Astrocyte (in vitro differentiated cells and primary cell): Measurements from ENCODE around the gene PLXNB3. TPM values are rescaled to one million over a fixed set of nuclear protein-coding genes. Genes with fewer than 3 reads are reported as not detected.

Experiments
- DNase-seq: peaks from one replicate; pipeline ENCODE4 v3.0.0-alpha.2; 2010; ENCODE audit warnings: low read depth
- FAIRE-seq: peaks from 2 replicates; lab custom pipeline; 2011; peaks lifted over from hg19 to GRCh38; lab: Jason Lieb, UNC
- H2AFZ ChIP-seq: 2 replicates; pipeline ENCODE4 v1.6.0; 2012; ENCODE audit warnings: low read depth, low read length, inconsistent platforms
- H3K27ac ChIP-seq: 2 replicates; pipeline ENCODE4 v1.5.1; 2011; ENCODE audit warnings: low read depth, low read length, inconsistent platforms
- H3K27me3 ChIP-seq: 2 replicates; pipeline ENCODE4 v1.6.0; 2011; ENCODE audit warnings: low read length, inconsistent platforms; ENCODE audit not compliant: insufficient read depth
- H3K36me3 ChIP-seq: 2 replicates; pipeline ENCODE4 v1.5.1; 2011; ENCODE audit warnings: low read length, inconsistent platforms; ENCODE audit not compliant: insufficient read depth
- H3K4me1 ChIP-seq: 2 replicates; pipeline ENCODE4 v1.5.1; 2011; ENCODE audit warnings: low read length, inconsistent platforms; ENCODE audit not compliant: insufficient read depth
- H3K4me2 ChIP-seq: 2 replicates; pipeline ENCODE4 v1.6.0; 2012; ENCODE audit warnings: low read length, inconsistent platforms
- H3K4me3 ChIP-seq: 2 replicates; pipeline ENCODE4 v1.5.1; 2011; ENCODE audit warnings: low read depth, mild to moderate bottlenecking, low read length, inconsistent platforms; ENCODE audit not compliant: insufficient read depth
- H3K79me2 ChIP-seq: 2 replicates; pipeline ENCODE4 v1.6.0; 2012; ENCODE audit warnings: mild to moderate bottlenecking, low read length, inconsistent platforms; ENCODE audit not compliant: insufficient read depth
- H3K9ac ChIP-seq: 2 replicates; pipeline ENCODE4 v1.6.0; 2012; ENCODE audit warnings: mild to moderate bottlenecking, low read length, inconsistent platforms
- H3K9me3 ChIP-seq: 2 replicates; pipeline ENCODE4 v1.5.1; 2012; ENCODE audit warnings: low read depth, mild to moderate bottlenecking, low read length, inconsistent platforms; ENCODE audit not compliant: insufficient read depth
- H4K20me1 ChIP-seq: 2 replicates; pipeline ENCODE4 v1.6.0; 2012; ENCODE audit warnings: low read length, inconsistent platforms; ENCODE audit not compliant: insufficient read depth
- H3K27ac Mint-ChIP-seq: one replicate; pipeline ENCODE4 v1.8.0; 2021; ENCODE audit warnings: mild to moderate bottlenecking, mixed read lengths; ENCODE audit not compliant: unreplicated experiment
- H3K27me3 Mint-ChIP-seq: one replicate; pipeline ENCODE4 v1.8.0; 2021; ENCODE audit warnings: low read depth, mixed read lengths; ENCODE audit not compliant: unreplicated experiment
- H3K36me3 Mint-ChIP-seq: one replicate; pipeline ENCODE4 v1.8.0; 2021; ENCODE audit warnings: low read depth, mixed read lengths; ENCODE audit not compliant: unreplicated experiment
- H3K4me1 Mint-ChIP-seq: one replicate; pipeline ENCODE4 v1.8.0; 2021; ENCODE audit warnings: low read depth, mixed read lengths; ENCODE audit not compliant: unreplicated experiment
- H3K4me3 Mint-ChIP-seq: one replicate; pipeline ENCODE4 v1.8.0; 2021; ENCODE audit warnings: mild to moderate bottlenecking, moderate library complexity, mixed read lengths; ENCODE audit not compliant: unreplicated experiment
- H3K9me3 Mint-ChIP-seq: one replicate; pipeline ENCODE4 v1.8.0; 2021; ENCODE audit warnings: mild to moderate bottlenecking, mixed read lengths; ENCODE audit not compliant: unreplicated experiment
- EZH2 ChIP-seq: IDR thresholded peaks from 2 replicates; pipeline ENCODE4 v1.6.1; 2012; ENCODE audit warnings: mild to moderate bottlenecking, low read length, inconsistent platforms; ENCODE audit not compliant: insufficient read depth
- total RNA-seq: library from RNA; stranded (reverse); gene quantifications from 2 replicates; pipeline ENCODE4 v1.2.1, GENCODE V29; 2021
- TF ChIP-seq, protein P1 (sequence below): IDR thresholded peaks from 2 replicates; pipeline ENCODE4 v1.5.1; 2011; ENCODE audit warnings: low read depth, mild to moderate bottlenecking, inconsistent platforms, low read length, moderate library complexity; ENCODE audit not compliant: insufficient read depth

PLXNB3 gene
- total RNA-seq, 1 donor from 2014 or later = 5.3 TPM

DNA sequence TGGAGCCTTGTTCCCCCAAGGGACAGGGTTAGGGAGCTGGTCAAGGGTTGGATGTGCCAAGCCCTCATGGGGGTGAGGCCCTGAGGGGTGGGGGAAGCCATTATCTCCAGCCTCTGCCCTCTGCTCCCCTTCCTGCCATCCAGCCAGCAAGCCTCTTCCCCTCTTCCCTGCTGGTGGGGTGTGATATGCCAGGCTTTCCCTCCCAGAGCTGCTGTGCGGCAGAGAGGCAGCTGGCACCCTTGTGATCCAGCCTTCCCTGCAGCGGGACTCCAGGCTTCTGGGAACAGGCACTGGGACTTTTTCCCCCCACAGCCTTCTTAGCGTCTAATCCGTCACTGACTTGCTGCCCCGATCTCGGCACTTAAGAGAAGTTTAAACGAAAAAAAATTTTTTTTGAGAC is 36.7 kb downstream of the PLXNB3 start:
- H4K20me1 ChIP-seq = peaks cover 18% of the 10 kb centered on the region
- DNase-seq = no peak
- no peak overlapping the region for H3K9ac ChIP-seq
- Mint-ChIP-seq H3K4me3 (no peak overlapping the region), H3K9me3 (no peaks in the 10 kb centered on the region), H3K27me3 (no peaks in the 10 kb centered on the region), H3K36me3 (no peaks in the 10 kb centered on the region), H3K27ac (no peak overlapping the region), H3K4me1 (peaks cover 5% of the 10 kb centered on the region)
- H3K4me3 ChIP-seq = no peak overlapping the region
- peaks cover 20% of the 10 kb centered on the region for H3K79me2 ChIP-seq
- peaks cover 2% of the 10 kb centered on the region for H3K36me3 ChIP-seq
- H3K27ac ChIP-seq = no peak overlapping the region
- no peaks in the 10 kb centered on the region for H3K9me3 ChIP-seq
- no peak for FAIRE-seq
- H3K4me2 ChIP-seq = no peak overlapping the region
- H2AFZ ChIP-seq = no peak overlapping the region
- TF ChIP-seq, protein P1, sequence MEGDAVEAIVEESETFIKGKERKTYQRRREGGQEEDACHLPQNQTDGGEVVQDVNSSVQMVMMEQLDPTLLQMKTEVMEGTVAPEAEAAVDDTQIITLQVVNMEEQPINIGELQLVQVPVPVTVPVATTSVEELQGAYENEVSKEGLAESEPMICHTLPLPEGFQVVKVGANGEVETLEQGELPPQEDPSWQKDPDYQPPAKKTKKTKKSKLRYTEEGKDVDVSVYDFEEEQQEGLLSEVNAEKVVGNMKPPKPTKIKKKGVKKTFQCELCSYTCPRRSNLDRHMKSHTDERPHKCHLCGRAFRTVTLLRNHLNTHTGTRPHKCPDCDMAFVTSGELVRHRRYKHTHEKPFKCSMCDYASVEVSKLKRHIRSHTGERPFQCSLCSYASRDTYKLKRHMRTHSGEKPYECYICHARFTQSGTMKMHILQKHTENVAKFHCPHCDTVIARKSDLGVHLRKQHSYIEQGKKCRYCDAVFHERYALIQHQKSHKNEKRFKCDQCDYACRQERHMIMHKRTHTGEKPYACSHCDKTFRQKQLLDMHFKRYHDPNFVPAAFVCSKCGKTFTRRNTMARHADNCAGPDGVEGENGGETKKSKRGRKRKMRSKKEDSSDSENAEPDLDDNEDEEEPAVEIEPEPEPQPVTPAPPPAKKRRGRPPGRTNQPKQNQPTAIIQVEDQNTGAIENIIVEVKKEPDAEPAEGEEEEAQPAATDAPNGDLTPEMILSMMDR = no peak
- no peak for TF ChIP-seq EZH2
- H3K27me3 ChIP-seq = no peaks in the 10 kb centered on the region
- H3K4me1 ChIP-seq = peaks cover 1% of the 10 kb centered on the region

DNA sequence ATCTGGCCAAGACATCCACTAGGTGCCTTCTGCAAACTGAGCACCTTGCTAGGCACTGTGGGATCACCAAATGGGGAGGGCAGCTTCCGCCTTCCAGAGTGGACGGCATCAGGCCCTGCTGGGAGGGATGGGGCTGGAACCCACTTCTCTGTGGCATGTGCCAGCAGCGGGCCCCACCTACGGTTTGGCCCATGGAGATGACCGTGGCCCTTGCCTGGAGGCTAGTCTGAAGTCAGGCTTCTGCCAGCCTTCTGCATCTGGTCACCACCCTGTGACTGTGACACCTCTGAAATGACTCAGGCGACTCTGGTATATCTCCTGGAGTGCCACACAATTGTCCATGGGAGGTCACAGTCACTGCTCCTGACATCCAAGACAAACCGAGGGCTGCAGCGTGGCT is 37.6 kb downstream of the PLXNB3 start:
- no peak overlapping the region for H2AFZ ChIP-seq
- no peak overlapping the region for H3K4me3 Mint-ChIP-seq

GRCh38 chrX:153802513-153803045 is 38.5 kb downstream of the PLXNB3 start:
- H3K4me3 Mint-ChIP-seq = no peak overlapping the region
- no peaks in the 10 kb centered on the region for H3K9me3 Mint-ChIP-seq
- no peaks in the 10 kb centered on the region for H3K36me3 Mint-ChIP-seq
- Histone ChIP-seq H3K27me3 (no peaks in the 10 kb centered on the region), H2AFZ (no peak overlapping the region), H3K4me1 (no peaks in the 10 kb centered on the region), H3K4me2 (no peak overlapping the region), H3K4me3 (no peak overlapping the region), H3K27ac (no peak overlapping the region), H4K20me1 (peaks cover under 1% of the 10 kb centered on the region), H3K79me2 (peaks cover 2% of the 10 kb centered on the region), H3K9ac (no peak overlapping the region), H3K9me3 (no peaks in the 10 kb centered on the region), H3K36me3 (peaks cover 2% of the 10 kb centered on the region)
- H3K27ac Mint-ChIP-seq = no peak overlapping the region
- H3K4me1 Mint-ChIP-seq = no peaks in the 10 kb centered on the region
- TF ChIP-seq EZH2 = no peak
- TF ChIP-seq, protein P1 = no peak
- H3K27me3 Mint-ChIP-seq = no peaks in the 10 kb centered on the region
- DNase-seq (no peak), FAIRE-seq (no peak)

More for the DNA sequence above, 37.6 kb downstream of the PLXNB3 start:
- no peaks in the 10 kb centered on the region for H3K27me3 ChIP-seq
- H3K79me2 ChIP-seq = peaks cover 11% of the 10 kb centered on the region
- H3K4me1 ChIP-seq = no peaks in the 10 kb centered on the region
- H3K27me3 Mint-ChIP-seq = no peaks in the 10 kb centered on the region
- no peak for DNase-seq
- no peaks in the 10 kb centered on the region for H3K9me3 ChIP-seq
- no peak for TF ChIP-seq EZH2
- TF ChIP-seq, protein P1 = no peak
- no peak overlapping the region for H3K27ac Mint-ChIP-seq
- no peak overlapping the region for H3K4me3 ChIP-seq
- H3K36me3 Mint-ChIP-seq = no peaks in the 10 kb centered on the region
- no peak overlapping the region for H3K4me2 ChIP-seq
- peaks cover 2% of the 10 kb centered on the region for H3K36me3 ChIP-seq
- H4K20me1 ChIP-seq = peaks cover 9% of the 10 kb centered on the region
- no peak overlapping the region for H3K27ac ChIP-seq
- no peak overlapping the region for H3K9ac ChIP-seq
- H3K9me3 Mint-ChIP-seq = no peaks in the 10 kb centered on the region
- FAIRE-seq = no peak
- H3K4me1 Mint-ChIP-seq = no peaks in the 10 kb centered on the region
